Neural cell (in vitro differentiated cells): Measurements from ENCODE around the gene TMEM273.

Experiments used
- CTCF ChIP-seq: fragments of 450-650 bp; IDR thresholded peaks from 2 replicates; pipeline ENCODE4 v1.5.1; 2014; ENCODE audit warnings: antibody characterized with exemption, mild to moderate bottlenecking, moderate library complexity; ENCODE audit not compliant: poor library complexity, severe bottlenecking
- POLR2AphosphoS5 ChIP-seq: IDR thresholded peaks from 2 replicates; pipeline ENCODE4 v1.6.1; 2012

GRCh38 chr10:49205206-49205605, 17.0 kb upstream of the TMEM273 start:
- TF ChIP-seq CTCF (no peak), POLR2AphosphoS5 (no peak)
